NCI-H1930 (cell line): ENCODE data around the gene NALF2.

Source experiments
- DNase-seq, 2 experiments: peaks; one replicate each; lab custom pipeline; 2025; lab: John Stamatoyannopoulos, UW

NALF2 gene

GRCh38 chrX:69530306-69530705, 26.2 kb downstream of the NALF2 start:
- no peak for DNase-seq

- no peak for DNase-seq
These were observed 27.1 kb downstream of the NALF2 start for GRCh38 chrX:69531031-69531755.

- no peak for DNase-seq
These were observed 31.5 kb downstream of the NALF2 start for GRCh38 chrX:69535661-69536060.

- DNase-seq = peak in 1 of 2 experiments; percentile 6
These were observed 34.3 kb downstream of the NALF2 start for GRCh38 chrX:69538321-69538876.

GRCh38 chrX:69539437-69539836, 35.3 kb downstream of the NALF2 start:
- no peak for DNase-seq

GRCh38 chrX:69541956-69542355, 37.8 kb downstream of the NALF2 start:
- DNase-seq = no peak

- DNase-seq = no peak
These were observed 39.4 kb downstream of the NALF2 start for GRCh38 chrX:69543572-69543971.

GRCh38 chrX:69546417-69546816, 42.3 kb downstream of the NALF2 start:
- no peak for DNase-seq

- no peak for DNase-seq
These were observed 42.9 kb downstream of the NALF2 start for GRCh38 chrX:69546978-69547377.

- DNase-seq = no peak
These were observed 47.4 kb downstream of the NALF2 start for GRCh38 chrX:69551421-69552009.

- DNase-seq = no peak
These were observed 48.4 kb downstream of the NALF2 start for GRCh38 chrX:69552512-69552911.
